ENCODE results near the gene TMBIM6.

TMBIM6 gene

GRCh38 chr12:49796606-49797448 lies 55.5 kb downstream of the TMBIM6 start:
- no peak for DNase-seq (ENCODE audit: low read depth, low spot score)

DNA sequence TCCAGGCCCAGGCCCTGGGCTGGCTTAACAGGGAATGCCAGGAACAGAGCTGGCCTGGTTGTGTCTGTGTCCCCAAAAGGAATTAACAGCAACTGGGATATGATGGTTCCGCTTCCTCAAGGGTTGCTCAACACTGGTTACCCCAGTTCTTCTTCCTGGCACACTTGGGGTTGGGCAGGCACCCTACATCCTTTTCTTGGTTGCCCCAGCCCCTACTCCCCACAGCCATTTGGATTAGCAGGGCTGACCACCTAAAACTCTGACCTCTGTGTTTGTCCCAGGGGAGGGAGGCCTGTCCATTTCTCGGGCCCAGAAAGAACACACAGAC lies 56.1 kb downstream of the TMBIM6 start:
- DNase-seq (ENCODE audit: low read depth, low spot score), result no peak

- no peak for DNase-seq (ENCODE audit: low read depth, low spot score)
Observed at GRCh38 chr12:49798248-49798647, 56.9 kb downstream of the TMBIM6 start.

- no peak for DNase-seq (ENCODE audit: low read depth, low spot score)
Observed at GRCh38 chr12:49798934-49799333, 57.6 kb downstream of the TMBIM6 start.

DNA sequence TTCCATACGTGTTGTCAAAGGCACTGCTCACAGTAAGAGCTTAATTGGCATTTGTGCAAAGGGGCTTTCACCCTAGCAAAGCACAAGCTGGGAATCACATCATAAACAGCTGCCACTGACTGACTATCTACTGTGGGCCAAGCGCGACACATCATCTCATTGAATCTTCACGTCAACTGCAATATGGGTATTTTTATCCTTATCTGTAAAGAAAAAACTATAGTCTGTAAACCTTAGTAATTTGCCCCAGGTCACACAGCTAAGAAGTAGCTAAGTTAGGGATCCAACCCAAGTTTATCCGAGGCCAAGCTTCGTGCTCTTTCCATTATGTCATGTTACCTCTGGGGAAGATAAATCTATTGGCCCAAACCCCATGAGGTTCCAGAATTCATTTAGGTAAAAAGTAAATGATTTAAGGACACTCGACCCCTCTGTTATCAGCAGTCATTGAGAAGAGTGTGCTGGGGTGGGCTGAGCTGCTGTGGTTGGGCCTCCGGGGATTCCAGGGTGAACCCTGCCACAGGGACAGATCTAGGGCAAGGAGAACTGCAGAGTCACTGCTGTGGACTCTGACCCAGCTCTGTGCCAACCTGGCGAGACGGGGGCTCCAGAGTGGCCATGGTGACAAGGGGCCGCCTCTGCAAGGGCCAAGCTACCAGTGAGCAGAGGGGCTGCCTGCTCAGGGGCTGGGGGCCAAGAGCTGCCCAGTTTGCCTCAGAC lies 59.2 kb downstream of the TMBIM6 start:
- no peak for DNase-seq (ENCODE audit: low read depth, low spot score)

DNA sequence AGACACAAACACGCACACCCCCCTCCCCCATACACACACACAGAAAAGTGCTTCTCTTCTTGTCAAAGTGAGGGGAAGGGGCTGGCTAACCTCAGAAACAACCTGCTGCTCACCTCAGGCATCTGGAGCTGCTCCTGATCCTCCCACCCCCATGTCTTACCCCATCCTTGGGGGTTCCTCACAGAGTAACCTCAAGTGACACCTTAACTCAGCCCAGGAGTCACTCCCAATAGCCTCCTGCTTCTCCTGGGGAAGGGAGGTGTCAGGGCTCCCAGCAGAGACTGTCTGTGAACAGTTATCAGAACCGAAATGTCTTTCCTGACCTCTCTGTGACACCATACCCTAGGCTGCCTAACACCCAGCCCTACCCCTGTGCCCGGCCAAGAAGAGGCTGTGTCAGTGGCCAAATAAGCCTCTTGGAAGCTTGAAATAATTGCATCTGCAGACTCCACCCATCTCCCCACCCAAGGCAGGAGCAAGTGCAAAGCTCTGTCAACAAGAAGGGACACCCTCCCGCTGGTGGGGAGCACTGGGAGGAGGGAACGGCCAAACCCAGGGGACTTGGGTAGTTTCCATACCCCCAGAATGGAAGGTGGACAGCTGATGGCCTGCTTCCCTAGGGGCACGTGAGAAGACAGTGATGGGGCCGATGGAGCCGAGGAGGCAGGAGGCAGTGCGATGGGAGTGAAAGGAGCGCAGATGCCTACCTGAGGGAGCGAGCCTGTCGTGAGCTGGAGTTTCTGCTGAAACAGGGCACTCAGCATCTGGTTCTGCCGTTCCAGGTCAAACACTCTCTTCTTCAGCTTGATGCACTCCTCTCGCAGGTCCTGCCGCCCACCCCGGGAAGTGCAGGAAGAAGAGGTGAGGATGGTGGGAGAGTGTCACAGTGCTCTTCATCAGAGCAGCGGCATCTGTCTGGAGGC lies 60.0 kb downstream of the TMBIM6 start:
- DNase-seq (ENCODE audit: low read depth, low spot score), result no peak

DNA sequence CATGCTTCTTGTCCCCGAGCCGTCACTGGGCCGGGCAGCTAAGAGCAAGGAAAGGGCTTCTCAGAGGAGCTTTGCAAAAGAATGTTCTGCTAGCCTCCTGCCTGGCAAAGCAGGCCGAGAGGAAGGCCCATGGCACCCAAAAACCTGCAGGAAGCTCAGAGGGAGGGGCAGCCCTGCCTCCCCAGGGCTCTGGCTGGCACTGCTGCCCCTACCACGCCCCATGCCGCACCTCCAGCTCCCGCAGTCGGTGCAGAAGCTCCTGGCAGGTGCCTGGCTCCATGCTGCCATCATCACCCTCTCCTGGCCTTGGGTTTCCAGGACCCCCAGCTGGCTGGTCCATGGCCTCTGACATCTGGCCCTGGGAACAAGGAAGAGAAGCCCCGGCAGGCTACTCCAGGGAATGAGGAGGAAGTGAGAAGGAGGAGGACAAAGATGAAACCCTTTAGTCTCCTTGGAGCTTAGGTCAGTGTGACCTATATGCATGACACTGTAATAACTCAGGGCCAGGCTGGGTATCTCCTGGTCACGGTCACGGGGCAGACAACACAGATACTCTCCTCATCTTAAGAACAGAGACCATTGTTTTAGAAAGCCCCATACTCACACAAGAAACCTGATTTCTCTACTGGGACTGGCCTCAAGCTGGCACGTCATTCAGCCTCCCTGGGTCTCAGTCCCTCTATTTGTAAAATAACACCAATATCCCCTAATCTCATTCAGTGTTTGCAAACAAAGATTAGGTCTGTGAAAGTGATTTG lies 62.5 kb downstream of the TMBIM6 start:
- no peak for DNase-seq (ENCODE audit: low read depth, low spot score)

DNA sequence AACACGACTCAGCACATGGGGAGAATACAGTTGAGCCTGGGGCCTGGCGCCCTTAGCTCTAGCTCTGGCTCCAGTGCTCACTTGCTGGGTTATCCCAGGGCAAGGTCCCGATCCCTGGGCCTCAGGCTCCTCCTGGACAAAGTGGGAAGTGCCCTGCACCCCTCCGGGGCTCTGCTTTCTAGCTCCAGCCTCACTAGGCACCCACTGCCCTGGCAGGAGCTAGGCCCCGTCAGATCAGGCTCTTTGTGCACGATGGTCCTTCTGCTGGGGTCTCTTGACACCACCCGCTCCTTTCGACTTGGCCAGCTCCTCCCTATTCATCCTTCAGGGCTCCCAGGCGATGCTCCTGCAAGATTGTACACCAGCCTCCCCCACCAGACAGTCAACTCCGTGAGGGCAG lies 63.5 kb downstream of the TMBIM6 start:
- no peak for DNase-seq (ENCODE audit: low read depth, low spot score)

- DNase-seq (ENCODE audit: low read depth, low spot score), result no peak
Observed at GRCh38 chr12:49805409-49805808, 64.1 kb downstream of the TMBIM6 start.

DNA sequence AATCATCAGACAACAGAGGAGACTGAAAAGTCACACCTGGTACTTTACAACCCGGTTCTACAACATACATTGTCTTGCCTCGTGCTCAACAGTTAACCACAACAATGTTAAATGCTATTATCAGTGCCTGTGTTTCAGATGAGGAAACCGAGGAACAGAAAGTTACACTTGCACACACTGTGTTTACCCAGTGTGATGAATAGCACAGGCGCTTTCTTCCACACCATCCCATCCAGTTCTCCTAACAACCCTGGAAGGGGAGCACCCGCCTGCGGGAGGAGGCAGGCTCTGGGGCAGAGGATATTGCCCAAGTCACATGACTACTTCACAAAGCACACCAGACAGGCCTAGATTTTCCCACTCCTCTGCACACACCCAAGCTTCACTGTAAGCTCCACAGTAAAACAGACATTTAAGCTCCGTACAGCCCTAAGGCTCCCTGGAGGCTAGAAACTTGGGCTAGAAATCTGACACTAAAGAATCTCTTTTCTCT lies 65.0 kb downstream of the TMBIM6 start:
- DNase-seq (ENCODE audit: low read depth, low spot score), result peak; percentile 49

DNA sequence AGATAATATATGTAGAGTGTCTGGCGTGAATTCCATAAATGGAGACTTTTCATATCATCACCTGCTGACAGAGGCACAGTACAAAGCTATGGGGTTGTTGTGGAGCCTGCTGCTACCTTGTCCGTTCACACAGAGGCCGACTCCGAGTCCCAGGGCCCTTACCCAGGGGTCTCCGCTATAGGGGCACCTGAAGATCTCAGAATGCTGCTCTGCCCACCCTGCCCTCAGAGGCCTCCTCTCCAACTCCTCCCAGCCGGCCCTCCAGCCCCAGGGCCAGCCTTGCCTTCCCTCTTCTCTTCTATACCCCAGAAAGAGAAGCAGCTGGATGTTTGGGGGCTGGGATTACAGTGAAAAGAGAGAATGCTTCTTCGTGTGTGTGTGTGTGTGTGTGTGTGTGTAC lies 65.5 kb downstream of the TMBIM6 start:
- no peak for DNase-seq (ENCODE audit: low read depth, low spot score)

DNA sequence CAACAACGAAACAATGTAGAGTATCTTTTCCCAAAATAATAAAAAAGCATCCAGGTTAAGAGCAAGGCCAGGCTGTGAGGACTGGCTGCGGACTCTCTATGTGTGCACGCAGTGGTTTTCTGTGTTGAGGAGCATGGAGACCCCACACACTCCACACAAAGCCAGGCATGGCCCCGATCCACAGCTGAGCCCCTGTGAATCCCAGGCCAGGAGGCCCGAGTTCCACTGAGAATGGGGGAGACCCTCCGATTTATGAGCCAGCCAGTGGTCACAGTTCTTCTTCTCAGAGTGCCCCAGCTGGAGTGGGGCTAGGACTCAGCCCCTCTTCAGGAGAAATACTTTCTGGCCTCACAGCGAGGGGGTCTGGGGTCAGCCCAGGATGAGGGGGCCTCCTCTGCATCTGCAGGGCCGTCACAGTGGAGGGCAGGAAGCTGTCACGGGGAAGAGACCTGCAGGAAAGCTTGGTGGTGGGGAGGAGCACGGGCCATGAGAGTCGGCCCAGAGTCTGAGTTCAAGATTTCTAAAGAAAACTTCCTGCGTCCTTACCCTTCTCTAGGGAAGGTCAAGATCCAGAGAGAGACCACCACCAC lies 66.7 kb downstream of the TMBIM6 start:
- no peak for DNase-seq (ENCODE audit: low read depth, low spot score)

DNA sequence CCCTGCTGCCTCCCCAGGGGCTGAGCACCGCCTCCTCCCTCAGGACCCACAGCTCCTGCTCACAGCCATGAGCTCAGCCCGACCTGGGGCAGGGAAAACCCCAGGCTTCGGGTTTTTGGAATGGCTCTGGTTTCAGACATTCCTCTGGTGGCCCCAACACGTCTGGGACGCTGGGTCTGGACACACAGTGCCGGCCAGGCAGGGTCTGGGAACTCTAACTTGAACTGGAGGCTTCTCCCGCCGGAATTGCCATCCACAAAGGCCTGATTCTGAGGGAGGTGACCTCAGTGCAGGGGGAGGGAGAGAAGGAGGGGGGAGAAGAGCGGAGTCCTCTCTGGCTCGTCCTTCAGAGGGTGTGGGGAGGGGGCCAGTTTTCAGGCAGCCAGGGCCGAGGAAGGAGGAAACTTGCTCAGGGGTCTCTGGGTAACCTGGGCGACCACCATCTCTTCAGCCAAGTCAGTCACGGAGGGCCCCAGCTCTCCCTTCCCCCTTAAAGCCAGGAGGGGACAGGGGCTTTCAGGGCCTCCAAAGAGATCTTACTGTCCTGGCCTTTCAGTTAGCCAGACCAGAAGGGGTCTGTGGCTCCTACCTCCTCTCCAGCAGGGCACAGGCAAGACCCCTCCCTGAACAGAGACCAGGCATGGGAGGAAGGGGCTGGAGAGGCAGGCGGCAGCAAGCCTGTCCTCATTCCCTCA lies 67.5 kb downstream of the TMBIM6 start:
- peak; percentile 82 for DNase-seq (ENCODE audit: low read depth, low spot score)

DNA sequence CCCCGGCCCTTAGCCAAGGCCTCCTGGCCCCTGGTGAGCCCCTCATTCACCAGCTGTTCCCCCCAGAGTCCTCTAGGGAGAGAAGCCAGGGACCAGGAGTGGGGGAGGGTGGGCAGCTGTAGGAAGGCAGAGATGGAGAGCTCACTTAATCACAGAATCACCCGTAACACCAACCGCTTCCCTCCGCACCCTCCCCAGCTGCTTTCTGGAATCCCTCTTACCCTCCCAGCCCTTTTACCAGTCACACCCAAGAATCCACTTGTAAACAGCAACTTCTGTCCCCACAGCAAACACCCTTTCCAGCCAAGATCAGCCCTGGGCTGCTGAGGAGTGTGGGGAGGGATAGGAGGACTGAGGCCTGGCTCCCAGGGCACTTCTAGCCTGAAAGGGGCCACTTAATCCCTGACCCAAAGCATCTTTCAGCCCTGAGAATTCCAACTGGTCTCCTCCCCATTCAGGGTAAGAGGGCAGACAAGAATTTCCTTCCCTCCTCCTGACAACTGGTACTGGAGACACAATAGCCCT lies 68.1 kb downstream of the TMBIM6 start:
- DNase-seq (ENCODE audit: low read depth, low spot score), result peak; percentile 56

DNA sequence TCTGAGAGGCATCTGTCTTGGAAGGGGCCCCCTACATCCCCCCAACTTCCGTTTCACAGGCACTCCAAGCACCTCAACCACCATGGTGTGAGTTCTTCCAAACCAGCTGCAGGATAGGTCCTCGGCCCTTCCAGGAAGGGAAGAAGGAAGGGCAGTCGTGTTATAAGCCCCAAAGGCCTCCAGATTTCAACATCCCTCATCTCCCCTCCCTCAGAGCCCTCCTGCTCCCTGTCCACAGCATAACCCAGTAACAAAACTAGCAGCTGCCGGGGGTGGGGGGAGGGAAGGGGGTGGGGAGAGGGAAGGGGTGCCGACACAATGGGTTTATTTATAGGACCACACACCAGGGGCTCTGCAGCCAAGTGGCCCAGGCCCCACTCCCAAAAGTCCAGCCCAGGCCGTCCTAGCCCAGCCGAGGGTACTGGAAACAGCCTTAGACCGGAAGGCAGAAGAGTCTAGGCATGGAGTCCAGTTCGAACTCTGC lies 68.6 kb downstream of the TMBIM6 start:
- no peak for DNase-seq (ENCODE audit: low read depth, low spot score)

DNA sequence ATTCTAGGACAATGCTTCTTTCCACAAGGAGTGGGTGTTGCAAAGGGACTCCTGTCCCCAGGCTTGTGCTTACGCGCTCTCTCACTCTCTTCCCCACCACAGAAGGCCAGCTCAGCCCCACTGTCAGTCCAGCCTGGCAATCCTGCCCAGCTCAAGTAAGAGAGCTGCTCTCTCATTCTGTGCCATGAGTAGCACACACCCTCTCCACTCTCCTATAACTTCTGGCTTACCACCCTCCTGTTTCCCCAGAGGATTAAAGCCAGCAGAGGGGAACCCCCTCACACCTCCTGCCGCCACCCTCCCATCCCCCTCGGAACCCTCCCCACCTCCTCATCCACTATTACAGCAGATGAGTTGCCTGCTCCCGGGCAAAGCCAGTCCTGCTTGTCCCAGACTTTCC lies 69.8 kb downstream of the TMBIM6 start:
- no peak for DNase-seq (ENCODE audit: low read depth, low spot score)

GRCh38 chr12:49811961-49812401 lies 70.6 kb downstream of the TMBIM6 start:
- DNase-seq (ENCODE audit: low read depth, low spot score), result no peak

DNA sequence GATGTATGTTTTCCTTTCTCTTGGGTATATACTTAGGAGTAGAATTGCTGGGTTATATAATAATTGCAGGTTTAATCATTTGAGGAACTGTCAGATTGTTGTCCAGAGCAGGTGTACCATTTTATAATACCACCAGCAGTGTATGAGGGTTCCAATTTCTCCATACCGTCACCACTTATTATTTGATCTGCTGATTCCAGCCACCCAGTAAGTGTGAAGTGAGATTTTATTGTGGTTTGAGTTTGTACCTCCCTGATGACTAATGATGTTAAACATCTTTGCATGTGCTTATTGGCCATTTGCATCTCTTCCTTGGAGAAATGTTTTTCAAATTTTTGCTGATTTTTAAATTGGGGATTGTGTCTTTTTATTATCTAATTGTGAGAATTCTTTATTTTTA lies 71.8 kb downstream of the TMBIM6 start:
- no peak for DNase-seq (ENCODE audit: low read depth, low spot score)

Data from ELF-1 (cell line).